ENCODE results near the gene CCDC102B.
"Not testable (repeated sequence)": the region's sequence is repeated elsewhere in the genome, so short reads cannot be mapped to it uniquely, and the experiment has no call there.

Gene CCDC102B

GRCh38 chr18:68797871-68798270, at the start of gene CCDC102B:
CCDC102B (plus strand) TSS chr18:68798080; CDS start chr18:68836764, 38,684 bp downstream.
- no peak for DNase-seq

- no peak for DNase-seq
Observed at GRCh38 chr18:68757126-68757525, 40.8 kb upstream of the CCDC102B start.

- DNase-seq = no peak
Observed at GRCh38 chr18:68759308-68759707, 38.6 kb upstream of the CCDC102B start.

GRCh38 chr18:68763083-68763482, 34.8 kb upstream of the CCDC102B start:
- no peak for DNase-seq

- no peak for DNase-seq
Observed at GRCh38 chr18:68764016-68764415, 33.9 kb upstream of the CCDC102B start.

- DNase-seq = no peak
Observed at GRCh38 chr18:68766433-68766832, 31.4 kb upstream of the CCDC102B start.

- DNase-seq = no peak
Observed at GRCh38 chr18:68769461-68769860, 28.4 kb upstream of the CCDC102B start.

GRCh38 chr18:68772268-68772667, 25.6 kb upstream of the CCDC102B start:
- DNase-seq = no peak

GRCh38 chr18:68778280-68778886, 19.5 kb upstream of the CCDC102B start:
- no peak for DNase-seq

GRCh38 chr18:68779169-68779568, 18.7 kb upstream of the CCDC102B start:
- DNase-seq = no peak

- no peak for DNase-seq
Observed at GRCh38 chr18:68780802-68781635, 16.9 kb upstream of the CCDC102B start.

- DNase-seq = no peak
Observed at GRCh38 chr18:68783506-68783905, 14.4 kb upstream of the CCDC102B start.

GRCh38 chr18:68784071-68784470, 13.8 kb upstream of the CCDC102B start:
- DNase-seq = no peak

GRCh38 chr18:68790290-68790689, 7.6 kb upstream of the CCDC102B start:
- DNase-seq = not testable (repeated sequence)

- DNase-seq = no peak
Observed at GRCh38 chr18:68791801-68792200, 6.1 kb upstream of the CCDC102B start.

GRCh38 chr18:68793951-68794350, 3.9 kb upstream of the CCDC102B start:
- no peak for DNase-seq

- no peak for DNase-seq
Observed at GRCh38 chr18:68796936-68797690, 767 bp upstream of the CCDC102B start.

- no peak for DNase-seq
Observed at GRCh38 chr18:68800075-68800474, 2.2 kb downstream of the CCDC102B start.

GRCh38 chr18:68803356-68803755, 5.5 kb downstream of the CCDC102B start:
- DNase-seq = no peak

GRCh38 chr18:68817584-68817983, 19.7 kb downstream of the CCDC102B start:
- DNase-seq = no peak

GRCh38 chr18:68818584-68818983, 20.7 kb downstream of the CCDC102B start:
- no peak for DNase-seq

- no peak for DNase-seq
Observed at GRCh38 chr18:68822926-68823325, 25.0 kb downstream of the CCDC102B start.

- DNase-seq = no peak
Observed at GRCh38 chr18:68826121-68826520, 28.2 kb downstream of the CCDC102B start.
